GM12878 (cell line): ENCODE data around the gene TBCE. TPM values are rescaled to one million over a fixed set of nuclear protein-coding genes. Genes with fewer than 3 reads are reported as not detected.
A peak's percentile ranks its signal among the peaks of the same experiment; 100 is the strongest.

Source experiments
- ATF7 ChIP-seq: fragments of 450-650 bp; IDR thresholded peaks from 2 replicates; pipeline ENCODE4 v1.6.1; 2016; ENCODE audit warnings: low read depth, mild to moderate bottlenecking
- CBFB ChIP-seq: IDR thresholded peaks from 2 replicates; pipeline ENCODE4 v1.6.1; 2016; ENCODE audit warnings: antibody characterized with exemption, low read depth
- CEBPZ ChIP-seq: fragments of 150-350 bp; IDR thresholded peaks from 2 replicates; pipeline ENCODE4 v1.6.1; 2016; ENCODE audit warnings: low read depth, low read length
- DPF2 ChIP-seq: fragments of 450-650 bp; IDR thresholded peaks from 2 replicates; pipeline ENCODE4 v1.6.1; 2017; ENCODE audit warnings: mild to moderate bottlenecking
- GATAD2B ChIP-seq: fragments of 450-650 bp; conservative IDR thresholded peaks from 2 replicates; pipeline ENCODE4 v1.6.1; 2017; ENCODE audit warnings: low read depth, mild to moderate bottlenecking, moderate library complexity
- HDAC2 ChIP-seq: fragments of 200-600 bp; sonication (generic); IDR thresholded peaks from 2 replicates; pipeline ENCODE4 v1.6.1; 2017
- MYC ChIP-seq: IDR thresholded peaks from 2 replicates; pipeline ENCODE4 v1.6.1; 2011; ENCODE audit warnings: mild to moderate bottlenecking, low read length, moderate library complexity, inconsistent platforms; ENCODE audit not compliant: insufficient read depth, insufficient replicate concordance, insufficient read length, severe bottlenecking
- NFYB ChIP-seq: IDR thresholded peaks from 2 replicates; pipeline ENCODE4 v1.6.1; 2011; ENCODE audit warnings: low read depth, mild to moderate bottlenecking, low read length, improper control_type of control experiment, moderate library complexity; ENCODE audit not compliant: insufficient read depth
- NR2C1 ChIP-seq: fragments of 450-650 bp; IDR thresholded peaks from 2 replicates; pipeline ENCODE4 v1.6.1; 2017; ENCODE audit warnings: antibody characterized with exemption, mild to moderate bottlenecking, moderate library complexity
- POLR2AphosphoS2 ChIP-seq: IDR thresholded peaks from 2 replicates; pipeline ENCODE4 v1.6.1; 2011; ENCODE audit warnings: low read depth, mild to moderate bottlenecking, low read length, improper control_type of control experiment, moderate library complexity
- RELA ChIP-seq: fragments of 450-650 bp; IDR thresholded peaks from 2 replicates; pipeline ENCODE4 v1.8.0; 2014; ENCODE audit warnings: borderline replicate concordance; ENCODE audit not compliant: partially characterized antibody
- SP1 ChIP-seq: IDR thresholded peaks from one replicate; pipeline ENCODE4 v1.6.1; 2011; ENCODE audit warnings: low read depth, low read length
- STAT3 ChIP-seq: IDR thresholded peaks from 2 replicates; pipeline ENCODE4 v1.6.1; 2011; ENCODE audit warnings: low read depth, low read length, improper control_type of control experiment
- SUZ12 ChIP-seq: fragments of 200-600 bp; sonication (generic); IDR thresholded peaks from one replicate; pipeline ENCODE4 v1.6.1; 2018; ENCODE audit warnings: antibody characterized with exemption, mild to moderate bottlenecking; ENCODE audit not compliant: unreplicated experiment
- USF1 ChIP-seq: IDR thresholded peaks from 2 replicates; pipeline ENCODE4 v1.6.1; 2011; ENCODE audit warnings: borderline replicate concordance, low read depth, mild to moderate bottlenecking, moderate library complexity, mixed read lengths, low read length; ENCODE audit not compliant: insufficient read depth; ENCODE audit errors: extremely low read length
- USF2 ChIP-seq: IDR thresholded peaks from 2 replicates; pipeline ENCODE4 v1.6.1; 2011; ENCODE audit warnings: low read depth, low read length, improper control_type of control experiment, borderline replicate concordance
- ZBTB33 ChIP-seq: fragments of 450-650 bp; IDR thresholded peaks from 2 replicates; pipeline ENCODE4 v1.6.1; 2017; ENCODE audit warnings: mild to moderate bottlenecking
- ZNF207 ChIP-seq: fragments of 450-650 bp; IDR thresholded peaks from 2 replicates; pipeline ENCODE4 v1.6.1; 2014; ENCODE audit warnings: antibody characterized with exemption, mild to moderate bottlenecking, borderline replicate concordance
- ZZZ3 ChIP-seq: IDR thresholded peaks from 2 replicates; pipeline ENCODE4 v1.6.1; 2011; ENCODE audit warnings: low read depth; ENCODE audit not compliant: control insufficient read depth, insufficient read length
- polyA plus RNA-seq, 11 experiments: library from polyadenylated mRNA; depleted of rRNA in 4 of 11; unstranded in 6 of 11; stranded (reverse) in 5 of 11; fragments of >200 nt; fragmentation: Nextera tagmentation in 4 of 11; fragmentation: Illumina TruSeq in 1 of 11; extraction: Ambion mirVana in 4 of 11; extraction: Trizol in 1 of 11; gene quantifications; 1 replicate in 1 of 11; 2 replicates in 10 of 11; pipeline versions ENCODE4 v1.2.1 to v1.2.3, GENCODE V29; 2011 to 2016; ENCODE audit warnings: inconsistent platforms in 2 of 11, missing spikeins in 2 of 11, low read depth in 1 of 11
- total RNA-seq, 4 experiments: library from RNA; depleted of rRNA in 3 of 4; stranded (reverse); fragments of >200 nt in 3 of 4; fragmentation: Illumina TruSeq in 1 of 4; extraction: Trizol in 1 of 4; gene quantifications; 2 replicates each; pipeline versions ENCODE4 v1.2.1 to v1.2.3, GENCODE V29; 2013 to 2021
- TF ChIP-seq, protein P1 (sequence below): fragments of 450-650 bp; IDR thresholded peaks from 2 replicates; pipeline ENCODE4 v1.6.1; 2017; ENCODE audit warnings: antibody characterized with exemption, mild to moderate bottlenecking, moderate library complexity

Gene TBCE
- total and polyA plus RNA-seq, 10 of the 15 experiments (the other 5 are each of a cell fraction or from before 2014, with no cell fraction given): 22.7 to 48.7 (median 29.2) TPM

DNA sequence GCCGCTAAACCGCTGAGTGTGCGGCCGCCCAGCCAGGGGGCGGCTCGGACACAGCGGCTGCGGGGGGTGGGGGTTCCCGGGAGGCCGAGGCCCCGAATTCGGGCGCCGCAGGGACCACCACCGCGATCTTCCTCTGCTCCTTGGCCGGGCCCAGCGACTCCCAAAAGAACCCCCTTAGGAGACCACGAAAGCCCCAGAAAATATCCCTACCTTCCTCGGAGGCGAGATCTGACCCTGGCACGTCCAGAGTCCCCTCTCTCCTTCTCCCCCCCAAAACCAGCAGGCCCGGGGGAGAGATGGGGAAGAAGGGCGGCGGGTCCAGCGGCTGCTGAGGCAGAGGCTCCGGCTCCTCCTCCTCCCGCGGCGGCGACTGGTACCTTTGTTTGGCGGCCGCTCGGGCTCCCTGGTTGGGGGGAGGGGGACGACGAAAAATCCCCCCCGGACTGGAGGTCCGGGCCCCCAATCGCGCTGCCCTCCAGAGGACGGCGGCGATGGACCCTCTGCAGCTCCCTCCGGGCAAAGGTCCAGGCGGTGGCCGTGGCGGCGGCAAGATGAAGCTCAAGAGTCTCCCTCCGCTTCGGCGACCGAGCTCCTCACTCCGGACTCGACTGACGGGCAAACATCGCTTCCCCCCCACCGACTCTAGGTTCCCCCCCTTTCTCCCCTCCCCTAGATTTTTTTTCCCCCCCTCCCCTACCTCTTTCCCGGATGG, 39.5 kb upstream of the TBCE start, which contains the start of gene ARID4B (continued):
- TF ChIP-seq ZBTB33: no peak
- no peak for TF ChIP-seq NR2C1
- peak; percentile 20; the same call in 1 of the 2 replicates for TF ChIP-seq GATAD2B
- no peak for TF ChIP-seq STAT3
- no peak for TF ChIP-seq USF2
- TF ChIP-seq RELA: peak; percentile 34
- TF ChIP-seq SP1: no peak
- TF ChIP-seq NFYB: no peak
- TF ChIP-seq POLR2AphosphoS2: no peak
- no peak for TF ChIP-seq USF1
- TF ChIP-seq HDAC2: no peak
- no peak for TF ChIP-seq MYC
- no peak for TF ChIP-seq ATF7
- TF ChIP-seq CEBPZ: peak; percentile 2; the same call in 1 of the 2 replicates
- TF ChIP-seq, protein P1, sequence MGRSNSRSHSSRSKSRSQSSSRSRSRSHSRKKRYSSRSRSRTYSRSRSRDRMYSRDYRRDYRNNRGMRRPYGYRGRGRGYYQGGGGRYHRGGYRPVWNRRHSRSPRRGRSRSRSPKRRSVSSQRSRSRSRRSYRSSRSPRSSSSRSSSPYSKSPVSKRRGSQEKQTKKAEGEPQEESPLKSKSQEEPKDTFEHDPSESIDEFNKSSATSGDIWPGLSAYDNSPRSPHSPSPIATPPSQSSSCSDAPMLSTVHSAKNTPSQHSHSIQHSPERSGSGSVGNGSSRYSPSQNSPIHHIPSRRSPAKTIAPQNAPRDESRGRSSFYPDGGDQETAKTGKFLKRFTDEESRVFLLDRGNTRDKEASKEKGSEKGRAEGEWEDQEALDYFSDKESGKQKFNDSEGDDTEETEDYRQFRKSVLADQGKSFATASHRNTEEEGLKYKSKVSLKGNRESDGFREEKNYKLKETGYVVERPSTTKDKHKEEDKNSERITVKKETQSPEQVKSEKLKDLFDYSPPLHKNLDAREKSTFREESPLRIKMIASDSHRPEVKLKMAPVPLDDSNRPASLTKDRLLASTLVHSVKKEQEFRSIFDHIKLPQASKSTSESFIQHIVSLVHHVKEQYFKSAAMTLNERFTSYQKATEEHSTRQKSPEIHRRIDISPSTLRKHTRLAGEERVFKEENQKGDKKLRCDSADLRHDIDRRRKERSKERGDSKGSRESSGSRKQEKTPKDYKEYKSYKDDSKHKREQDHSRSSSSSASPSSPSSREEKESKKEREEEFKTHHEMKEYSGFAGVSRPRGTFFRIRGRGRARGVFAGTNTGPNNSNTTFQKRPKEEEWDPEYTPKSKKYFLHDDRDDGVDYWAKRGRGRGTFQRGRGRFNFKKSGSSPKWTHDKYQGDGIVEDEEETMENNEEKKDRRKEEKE: no peak
- no peak for TF ChIP-seq ZZZ3
- TF ChIP-seq DPF2: 0 out of 2 replicates have a peak, but pooled peaks have one; percentile 64
- no peak for TF ChIP-seq ZNF207
- TF ChIP-seq SUZ12: no peak
- peak; percentile 39; the same call in 1 of the 2 replicates for TF ChIP-seq CBFB
